ENCODE data around the gene KDM1A. TPM values are rescaled to one million over a fixed set of nuclear protein-coding genes. Genes with fewer than 3 reads are reported as not detected.

Gene KDM1A
- total RNA-seq, 1 donor from 2014 or later: 20.0 TPM

DNA sequence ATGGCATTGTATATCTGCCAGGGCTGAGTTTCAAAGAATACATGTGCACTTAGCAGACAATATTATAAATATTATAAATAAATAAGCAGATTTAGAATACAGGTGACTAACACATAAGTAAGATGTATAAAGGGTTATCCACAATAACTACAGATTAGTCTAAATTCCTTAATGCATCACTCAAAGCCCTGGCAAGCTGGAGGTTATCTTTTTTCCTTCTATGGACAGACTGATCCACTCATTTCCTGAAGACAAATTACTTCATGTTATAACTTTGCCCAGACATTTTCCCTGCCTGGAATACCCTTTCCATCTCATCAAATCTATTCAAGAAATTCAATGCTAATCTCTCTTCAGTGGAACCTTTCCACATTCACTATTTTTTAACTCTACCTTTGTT, 110.6 kb downstream of the KDM1A start:
- ATAC-seq (no peak), DNase-seq (ENCODE audit: low spot score) (no peak)

DNA sequence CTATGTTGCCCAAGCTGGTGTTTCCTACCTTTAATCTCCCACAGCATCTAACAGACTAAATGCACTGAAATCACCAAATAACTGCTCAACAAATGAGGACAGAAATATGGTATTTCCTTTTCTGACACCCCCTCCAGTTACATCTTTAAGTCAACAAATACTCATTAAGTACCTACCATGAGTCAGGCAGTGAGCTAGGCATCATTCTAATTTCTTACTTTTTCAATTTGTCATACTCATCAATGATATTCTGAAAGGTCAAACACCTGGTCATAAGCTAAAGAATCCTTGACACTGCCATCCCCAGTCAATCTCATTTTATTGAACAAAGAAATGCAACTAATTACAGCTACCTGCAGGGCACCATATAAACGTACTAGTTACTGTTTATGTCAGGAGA, 112.8 kb downstream of the KDM1A start:
- DNase-seq (ENCODE audit: low spot score) (no peak), ATAC-seq (no peak)

Other genes with a start within 250 kb of the KDM1A start
- gene LACTBL1, start 46.6 kb upstream of the KDM1A start, total RNA-seq: not detected
- gene TEX46, start 3.6 kb upstream of the KDM1A start, total RNA-seq: not detected
- gene LUZP1, start 149.4 kb downstream of the KDM1A start, total RNA-seq: 5.6 TPM
- not detected for gene HTR1D, start 198.0 kb downstream of the KDM1A start, total RNA-seq